ENCODE data around the gene TSPOAP1. TPM values are rescaled to one million over a fixed set of nuclear protein-coding genes. Genes with fewer than 3 reads are reported as not detected.

Gene TSPOAP1
- total and polyA plus RNA-seq, 2 of the 13 experiments (the other 11 are each of a cell fraction or from before 2014, with no cell fraction given), result not detected

- TF ChIP-seq PATZ1 (CRISPR knock-in tag; IDR thresholded peaks at IDR 0.05) (peak; percentile 24; the same call in 1 of the 2 replicates), CTCF (CRISPR knock-in tag; IDR thresholded peaks at IDR 0.05) (peak; percentile 50), XRCC5 (optimal IDR thresholded peaks at IDR 0.05; ENCODE audit: low read length) (peak; percentile 37), STAG1 (CRISPR knock-in tag; IDR thresholded peaks at IDR 0.05) (peak; percentile 40), KLF11 (CRISPR knock-in tag; IDR thresholded peaks at IDR 0.05) (no peak)
- no peak overlapping the region for H3K27ac ChIP-seq (ENCODE audit: extremely low read length, insufficient read depth, low read length)
- 38% methylated on average over 15 of the region's 16 CpGs for WGBS (ENCODE audit: low lambda C conversion rate)
- H3K36me3 ChIP-seq (replicated peaks in 1 of 2; ENCODE audit: control insufficient read depth in 1 of 2, insufficient read depth in 2 of 2, low read length in 2 of 2), result no peaks in the 10 kb centered on the region
- FAIRE-seq, result no peak
- POLR2A ChIA-PET, result no interaction called here
- H3K9me3 ChIP-seq (ENCODE audit: low read length), result no peaks in the 10 kb centered on the region
- no peaks in the 10 kb centered on the region for H3K79me2 ChIP-seq (ENCODE audit: insufficient read depth, low read length)
- H3K9ac ChIP-seq (ENCODE audit: insufficient read depth, low read depth, low read length), result no peak overlapping the region
- no peaks in the 10 kb centered on the region for H4K20me1 ChIP-seq (ENCODE audit: insufficient read depth, low read length)
- peak; percentile 38 for DNase-seq (ENCODE audit: low spot score)
- H3K4me1 ChIP-seq (ENCODE audit: insufficient read depth, low read length), result peaks cover 36% of the 10 kb centered on the region
- H3K4me2 ChIP-seq (ENCODE audit: low read depth, low read length), result peak overlapping the region; percentile 9; the same call in 1 of the 2 replicates
- peak; percentile 34 for ATAC-seq
- H3K4me3 ChIP-seq (replicated peaks in 1 of 3; ENCODE audit: insufficient read depth in 1 of 3, low read depth in 2 of 3, low read length in 3 of 3), result no peak overlapping the region; a peak in 1 of 6 replicates
- BruUV-seq (replicated peaks), result no TSS peak
- in situ Hi-C loops (cut with HindIII; ENCODE audit: extremely low pct_ligation_motif_present, low pct_unique_long_range_greater_than_20kb), result no loop called here
- CTCF ChIA-PET (ENCODE audit: low intra/inter-chr PET ratio, low total read pairs), result interaction anchor here (0.7 kb wide), 1 partner anchor 118 kb away, joined by 3 read pairs; no protein-coding TSS in a partner anchor
- intact Hi-C loops (cut with micrococcal nuclease; ENCODE audit: unreplicated experiment), result no loop called here
- no peak overlapping the region for H2AFZ ChIP-seq (ENCODE audit: low read length)
- peaks cover 13 to 49% of the 10 kb centered on the region in 2 experiments for H3K27me3 ChIP-seq (ENCODE audit: control insufficient read depth in 1 of 2, insufficient read depth in 2 of 2, low read length in 2 of 2)
These were observed 627 bp upstream of the TSPOAP1 start for GRCh38 chr17:58329035-58329809.

All from HepG2 (cell line).